ENCODE measurements around the gene SH3D19. TPM values are rescaled to one million over a fixed set of nuclear protein-coding genes. Genes with fewer than 3 reads are reported as not detected.

The SH3D19 gene
- total and polyA plus RNA-seq, 12 donors = 32.4 to 175 (median 116) TPM

DNA sequence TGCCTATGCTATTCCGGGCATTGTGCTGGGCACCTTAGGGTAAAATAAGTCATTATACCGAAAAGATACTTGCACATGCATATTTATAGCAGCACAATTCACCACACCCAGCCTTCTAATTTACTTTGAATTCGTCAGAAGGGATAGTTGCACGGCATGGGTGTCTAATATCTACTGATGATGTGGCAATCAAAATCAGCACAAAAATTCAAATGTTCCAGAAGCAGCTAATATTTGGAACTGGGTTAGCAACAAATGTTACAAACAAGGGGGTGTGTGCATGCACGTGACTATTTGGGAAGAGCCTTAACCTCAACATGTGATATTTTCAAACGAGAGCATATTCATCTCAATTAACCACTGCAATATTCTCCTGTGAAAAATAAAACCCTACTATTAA is 128.2 kb downstream of the SH3D19 start:
- H3K9me3 ChIP-seq = no peaks in the 10 kb centered on the region
- TF ChIP-seq, protein P1, sequence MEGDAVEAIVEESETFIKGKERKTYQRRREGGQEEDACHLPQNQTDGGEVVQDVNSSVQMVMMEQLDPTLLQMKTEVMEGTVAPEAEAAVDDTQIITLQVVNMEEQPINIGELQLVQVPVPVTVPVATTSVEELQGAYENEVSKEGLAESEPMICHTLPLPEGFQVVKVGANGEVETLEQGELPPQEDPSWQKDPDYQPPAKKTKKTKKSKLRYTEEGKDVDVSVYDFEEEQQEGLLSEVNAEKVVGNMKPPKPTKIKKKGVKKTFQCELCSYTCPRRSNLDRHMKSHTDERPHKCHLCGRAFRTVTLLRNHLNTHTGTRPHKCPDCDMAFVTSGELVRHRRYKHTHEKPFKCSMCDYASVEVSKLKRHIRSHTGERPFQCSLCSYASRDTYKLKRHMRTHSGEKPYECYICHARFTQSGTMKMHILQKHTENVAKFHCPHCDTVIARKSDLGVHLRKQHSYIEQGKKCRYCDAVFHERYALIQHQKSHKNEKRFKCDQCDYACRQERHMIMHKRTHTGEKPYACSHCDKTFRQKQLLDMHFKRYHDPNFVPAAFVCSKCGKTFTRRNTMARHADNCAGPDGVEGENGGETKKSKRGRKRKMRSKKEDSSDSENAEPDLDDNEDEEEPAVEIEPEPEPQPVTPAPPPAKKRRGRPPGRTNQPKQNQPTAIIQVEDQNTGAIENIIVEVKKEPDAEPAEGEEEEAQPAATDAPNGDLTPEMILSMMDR (IDR thresholded peaks at IDR 0.05) = no peak
- WGBS, 2 donors = 57% methylated on average over 6 of the region's 6 CpGs
- intact Hi-C loops (cut with DNase I) = no loop called here
- H3K4me3 ChIP-seq = no peak overlapping the region
- H3K36me3 ChIP-seq = no peaks in the 10 kb centered on the region
- peak overlapping the region in 5 of 10 donors; percentile 5 to 70 (median 49) for H3K27ac ChIP-seq
- peaks cover 8 to 76% (median 55%) of the 10 kb centered on the region in 9 donors for H3K4me1 ChIP-seq
- ATAC-seq (peak in 3 of 8 donors; percentile 35 to 61 (median 58)), DNase-seq (no peak)
- no peaks in the 10 kb centered on the region for H3K27me3 ChIP-seq

DNA sequence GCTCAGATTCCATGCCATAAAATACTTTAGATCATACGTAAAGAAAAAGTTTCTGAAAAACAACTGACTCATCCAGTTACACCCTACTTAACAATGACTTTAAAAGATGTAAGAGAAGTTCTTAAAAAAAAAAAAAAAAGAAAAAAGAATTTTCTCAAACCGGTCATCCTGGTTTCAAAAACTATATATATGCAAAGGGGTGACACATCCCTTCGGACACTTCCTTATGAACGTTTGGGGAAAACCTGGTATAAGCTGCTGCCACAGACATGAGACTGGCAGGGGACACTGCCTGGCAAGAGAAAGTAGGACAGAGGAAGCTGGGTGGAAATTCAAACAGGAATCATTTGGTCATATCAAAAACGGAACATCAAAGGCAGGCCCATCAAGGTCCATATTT is 129.6 kb downstream of the SH3D19 start:
- intact Hi-C loops (cut with DNase I) = no loop called here
- H3K4me3 ChIP-seq = no peak overlapping the region
- peaks cover 8 to 73% (median 48%) of the 10 kb centered on the region in 9 donors for H3K4me1 ChIP-seq
- H3K9me3 ChIP-seq = no peaks in the 10 kb centered on the region
- no peaks in the 10 kb centered on the region for H3K36me3 ChIP-seq
- peak overlapping the region in 7 of 10 donors; percentile 1 to 70 (median 47) for H3K27ac ChIP-seq
- 21 to 35% methylated on average over 5 of the region's 5 CpGs for WGBS, 2 donors
- ATAC-seq (peak in 4 of 8 donors; percentile 30 to 46 (median 36)), DNase-seq (no peak)
- no peaks in the 10 kb centered on the region for H3K27me3 ChIP-seq
- TF ChIP-seq, protein P1 (IDR thresholded peaks at IDR 0.05) = no peak

DNA sequence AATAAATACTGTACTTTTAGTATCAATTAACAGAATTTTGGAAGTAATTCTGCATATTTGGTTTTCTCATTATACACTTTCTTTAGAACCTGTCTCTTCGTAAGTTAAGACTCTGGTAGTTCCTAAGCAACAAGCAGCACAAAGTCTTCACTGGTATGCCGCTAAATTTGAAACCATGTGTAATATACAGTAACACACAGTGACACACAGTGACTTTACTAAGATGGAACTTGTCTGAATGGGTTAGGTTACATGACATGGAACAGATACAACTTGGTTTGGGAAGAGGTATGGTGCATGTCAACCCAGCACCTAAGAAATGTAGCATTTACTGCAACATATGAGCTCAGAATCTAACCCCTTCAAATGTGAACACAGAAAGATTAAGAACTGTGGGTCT is 132.0 kb downstream of the SH3D19 start:
- TF ChIP-seq, protein P1 (IDR thresholded peaks at IDR 0.05) = no peak
- WGBS, 2 donors = 95 to 98% methylated on average over 2 of the region's 2 CpGs
- H3K9me3 ChIP-seq = no peaks in the 10 kb centered on the region
- ATAC-seq (no peak), DNase-seq (no peak)
- intact Hi-C loops (cut with DNase I) = no loop called here
- H3K27ac ChIP-seq = peak overlapping the region in 1 of 10 donors; percentile 5
- H3K4me1 ChIP-seq = peaks cover 8 to 53% (median 33%) of the 10 kb centered on the region in 9 donors
- no peaks in the 10 kb centered on the region for H3K36me3 ChIP-seq
- no peaks in the 10 kb centered on the region for H3K27me3 ChIP-seq
- no peak overlapping the region for H3K4me3 ChIP-seq

DNA sequence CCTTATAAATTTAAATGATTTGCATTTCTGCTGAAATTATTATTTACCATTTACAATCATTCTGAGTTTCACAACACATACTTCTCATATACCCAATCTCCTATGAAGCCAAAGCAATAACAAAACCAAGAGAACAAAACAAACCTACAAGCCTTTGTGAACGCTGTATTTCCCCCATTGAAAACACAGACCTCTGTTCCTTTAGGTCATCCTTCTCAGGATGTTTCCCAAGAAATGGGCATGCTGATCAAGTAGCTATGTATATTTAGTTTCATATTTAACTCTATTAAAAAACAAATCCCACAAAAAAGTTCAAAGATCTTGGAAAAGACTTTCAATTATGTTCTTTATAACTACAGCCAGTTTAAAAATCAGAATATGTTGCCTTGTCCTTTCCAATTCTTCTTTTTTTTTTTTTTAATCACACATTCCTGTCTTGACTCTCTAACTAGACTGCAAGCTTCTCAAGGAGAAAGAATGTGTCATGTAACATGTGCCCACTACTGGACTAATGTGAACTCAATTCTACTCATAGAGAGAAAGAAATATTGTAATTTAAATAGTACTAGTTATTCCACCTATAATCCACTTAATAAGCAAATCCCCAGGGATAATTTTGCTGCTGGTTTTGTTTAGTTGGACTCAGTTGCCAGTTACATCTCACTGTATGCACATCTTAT is 132.7 kb downstream of the SH3D19 start:
- WGBS, 2 donors = 89 to 91% methylated on average over 1 of the region's 1 CpG
- TF ChIP-seq, protein P1 (IDR thresholded peaks at IDR 0.05) = no peak
- Histone ChIP-seq H3K27ac (no peak overlapping the region), H3K27me3 (no peaks in the 10 kb centered on the region), H3K36me3 (no peaks in the 10 kb centered on the region), H3K4me3 (no peak overlapping the region), H3K9me3 (no peaks in the 10 kb centered on the region), H3K4me1 (peaks cover 8 to 47% (median 33%) of the 10 kb centered on the region in 9 donors)
- intact Hi-C loops (cut with DNase I) = no loop called here
- ATAC-seq = no peak
- no peak for DNase-seq

Data from heart right ventricle (tissue), 16 donors.